Measurements from ENCODE around the gene TMEM74B. TPM values are rescaled to one million over a fixed set of nuclear protein-coding genes. Genes with fewer than 3 reads are reported as not detected.

TMEM74B gene
- total and polyA plus RNA-seq, 2 donors (not counting 1 experiment from before 2014, with no cell fraction given), result 0.42 to 1.4 TPM

- Histone ChIP-seq H3K79me2 (ENCODE audit: control insufficient read depth, insufficient read depth, low read length) (no peaks in the 10 kb centered on the region), H3K27ac (ENCODE audit: low read length in 2 of 2) (no peak overlapping the region), H3K4me3 (ENCODE audit: control extremely low read depth in 1 of 5, extremely low read depth in 1 of 5, insufficient read depth in 1 of 5, low read depth in 2 of 5, low read length in 4 of 5) (no peak overlapping the region), H3K4me1 (ENCODE audit: control insufficient read depth in 2 of 2, insufficient read depth in 2 of 2, low read length in 2 of 2) (no peaks in the 10 kb centered on the region), H3K4me2 (replicated peaks; ENCODE audit: low read depth, low read length, poor library complexity, severe bottlenecking) (no peak overlapping the region), H2AFZ (ENCODE audit: insufficient read depth, low read depth, low read length, poor library complexity, severe bottlenecking) (no peak overlapping the region), H3K27me3 (replicated peaks in 1 of 4; ENCODE audit: control extremely low read depth in 1 of 4, control insufficient read depth in 3 of 4, insufficient read depth in 4 of 4, low read length in 3 of 4) (no peaks in the 10 kb centered on the region), H3K9me3 (ENCODE audit: control extremely low read depth in 1 of 3, control insufficient read depth in 2 of 3, insufficient read depth in 1 of 3, low read length in 2 of 3) (peaks cover 0 to 8% (median 8%) of the 10 kb centered on the region in 3 donors), H3K9ac (ENCODE audit: low read length) (no peak overlapping the region), H4K20me1 (ENCODE audit: control insufficient read depth, insufficient read depth, low read length, poor library complexity, severe bottlenecking) (peaks cover 21% of the 10 kb centered on the region), H3K36me3 (replicated peaks in 1 of 2; ENCODE audit: control extremely low read depth in 1 of 2, control insufficient read depth in 1 of 2, extremely low read depth in 1 of 2, insufficient read depth in 2 of 2, low read length in 1 of 2) (peaks cover 37 to 38% of the 10 kb centered on the region in 2 experiments)
- TF ChIP-seq CTCF (IDR thresholded peaks at IDR 0.05) (no peak), EZH2 (IDR thresholded peaks at IDR 0.05; ENCODE audit: borderline replicate concordance, insufficient read depth, low read depth, low read length, poor library complexity, severe bottlenecking) (no peak)
- H3K4me3 Mint-ChIP-seq, result no peak overlapping the region
- ATAC-seq (ENCODE audit: low read depth), result no peak
- no peaks in the 10 kb centered on the region for H3K27me3 Mint-ChIP-seq
- intact Hi-C loops (cut with micrococcal nuclease), result no loop called here
- DNase-seq, result no peak
- peaks cover 3% of the 10 kb centered on the region for H3K4me1 Mint-ChIP-seq
- POLR2A ChIA-PET, result no interaction called here
- no peak overlapping the region for H3K27ac Mint-ChIP-seq
- peaks cover 4% of the 10 kb centered on the region for H3K9me3 Mint-ChIP-seq (ENCODE audit: insufficient read depth)
- CTCF ChIA-PET, result interaction anchor here (0.8 kb wide), 1 partner anchor 52 kb away, joined by 3 read pairs; no protein-coding TSS in a partner anchor
Observed at GRCh38 chr20:1154226-1154625, 30.6 kb downstream of the TMEM74B start.

- no peaks in the 10 kb centered on the region for H3K27me3 Mint-ChIP-seq
- intact Hi-C loops (cut with micrococcal nuclease), result no loop called here
- CTCF ChIA-PET, result no interaction called here
Observed at GRCh38 chr20:1150968-1151367, 33.8 kb downstream of the TMEM74B start.

More at GRCh38 chr20:1150968-1151367, 33.8 kb downstream of the TMEM74B start:
- DNase-seq, result no peak
- no peak overlapping the region for H3K4me3 ChIP-seq (ENCODE audit: control extremely low read depth in 1 of 5, extremely low read depth in 1 of 5, insufficient read depth in 1 of 5, low read depth in 2 of 5, low read length in 4 of 5)
- no peak for ATAC-seq (ENCODE audit: low read depth)
- Mint-ChIP-seq H3K27ac (no peak overlapping the region), H3K4me3 (no peak overlapping the region), H3K9me3 (ENCODE audit: insufficient read depth) (peaks cover under 1% of the 10 kb centered on the region), H3K4me1 (no peaks in the 10 kb centered on the region)
- POLR2A ChIA-PET, result no interaction called here
- H3K4me2 ChIP-seq (replicated peaks; ENCODE audit: low read depth, low read length, poor library complexity, severe bottlenecking), result no peak overlapping the region
- H4K20me1 ChIP-seq (ENCODE audit: control insufficient read depth, insufficient read depth, low read length, poor library complexity, severe bottlenecking), result peaks cover 32% of the 10 kb centered on the region
- H3K79me2 ChIP-seq (ENCODE audit: control insufficient read depth, insufficient read depth, low read length), result no peaks in the 10 kb centered on the region
- no peak for TF ChIP-seq EZH2 (IDR thresholded peaks at IDR 0.05; ENCODE audit: borderline replicate concordance, insufficient read depth, low read depth, low read length, poor library complexity, severe bottlenecking)
- no peak for TF ChIP-seq CTCF (IDR thresholded peaks at IDR 0.05)
- peaks cover 0 to 6% (median 5%) of the 10 kb centered on the region in 3 donors for H3K9me3 ChIP-seq (ENCODE audit: control extremely low read depth in 1 of 3, control insufficient read depth in 2 of 3, insufficient read depth in 1 of 3, low read length in 2 of 3)
- H3K27ac ChIP-seq (ENCODE audit: low read length in 2 of 2), result no peak overlapping the region
- no peak overlapping the region for H2AFZ ChIP-seq (ENCODE audit: insufficient read depth, low read depth, low read length, poor library complexity, severe bottlenecking)
- peaks cover 42 to 45% of the 10 kb centered on the region in 2 experiments for H3K36me3 ChIP-seq (replicated peaks in 1 of 2; ENCODE audit: control extremely low read depth in 1 of 2, control insufficient read depth in 1 of 2, extremely low read depth in 1 of 2, insufficient read depth in 2 of 2, low read length in 1 of 2)
- H3K4me1 ChIP-seq (ENCODE audit: control insufficient read depth in 2 of 2, insufficient read depth in 2 of 2, low read length in 2 of 2), result no peaks in the 10 kb centered on the region
- no CpG with 5 or more reads among the region's 1 CpG for WGBS (ENCODE audit: insufficient coverage)
- H3K27me3 ChIP-seq (replicated peaks in 1 of 4; ENCODE audit: control extremely low read depth in 1 of 4, control insufficient read depth in 3 of 4, insufficient read depth in 4 of 4, low read length in 3 of 4), result no peaks in the 10 kb centered on the region
- no peak overlapping the region for H3K9ac ChIP-seq (ENCODE audit: low read length)
